Retinal pigment epithelial cell (primary cell): ENCODE results near the gene CTNNA2.

Experiments
- DNase-seq: peaks from one replicate; pipeline ENCODE4 v3.0.0-alpha.2; 2010; ENCODE audit warnings: low read depth
- H3K4me3 ChIP-seq: 2 replicates; pipeline ENCODE4 v1.5.1; 2011; ENCODE audit warnings: mild to moderate bottlenecking, low read length, control low read depth, moderate library complexity
- TF ChIP-seq, protein P1 (sequence below): conservative IDR thresholded peaks from 2 replicates; pipeline ENCODE4 v1.5.1; 2011; ENCODE audit warnings: low read depth, low read length, control low read depth, inconsistent platforms

CTNNA2 gene

DNA sequence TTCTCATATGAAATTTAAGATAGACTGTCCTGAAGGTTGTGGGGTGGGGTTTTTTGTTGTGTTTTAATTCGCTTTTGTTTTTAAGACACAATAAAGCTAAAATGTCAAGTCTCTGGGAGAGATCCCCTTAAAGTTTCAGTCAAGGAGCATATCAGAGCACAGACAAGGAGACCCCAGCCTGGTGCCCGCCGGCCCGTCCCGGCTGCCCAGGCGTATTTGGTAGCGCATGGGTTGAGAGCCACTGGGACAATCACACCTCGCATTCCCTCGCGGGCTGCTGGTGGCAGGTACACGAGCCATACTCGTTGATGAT is 789.1 kb downstream of the CTNNA2 start:
- no peak for DNase-seq
- H3K4me3 ChIP-seq, result no peak overlapping the region
- TF ChIP-seq, protein P1, sequence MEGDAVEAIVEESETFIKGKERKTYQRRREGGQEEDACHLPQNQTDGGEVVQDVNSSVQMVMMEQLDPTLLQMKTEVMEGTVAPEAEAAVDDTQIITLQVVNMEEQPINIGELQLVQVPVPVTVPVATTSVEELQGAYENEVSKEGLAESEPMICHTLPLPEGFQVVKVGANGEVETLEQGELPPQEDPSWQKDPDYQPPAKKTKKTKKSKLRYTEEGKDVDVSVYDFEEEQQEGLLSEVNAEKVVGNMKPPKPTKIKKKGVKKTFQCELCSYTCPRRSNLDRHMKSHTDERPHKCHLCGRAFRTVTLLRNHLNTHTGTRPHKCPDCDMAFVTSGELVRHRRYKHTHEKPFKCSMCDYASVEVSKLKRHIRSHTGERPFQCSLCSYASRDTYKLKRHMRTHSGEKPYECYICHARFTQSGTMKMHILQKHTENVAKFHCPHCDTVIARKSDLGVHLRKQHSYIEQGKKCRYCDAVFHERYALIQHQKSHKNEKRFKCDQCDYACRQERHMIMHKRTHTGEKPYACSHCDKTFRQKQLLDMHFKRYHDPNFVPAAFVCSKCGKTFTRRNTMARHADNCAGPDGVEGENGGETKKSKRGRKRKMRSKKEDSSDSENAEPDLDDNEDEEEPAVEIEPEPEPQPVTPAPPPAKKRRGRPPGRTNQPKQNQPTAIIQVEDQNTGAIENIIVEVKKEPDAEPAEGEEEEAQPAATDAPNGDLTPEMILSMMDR, result no peak

DNA sequence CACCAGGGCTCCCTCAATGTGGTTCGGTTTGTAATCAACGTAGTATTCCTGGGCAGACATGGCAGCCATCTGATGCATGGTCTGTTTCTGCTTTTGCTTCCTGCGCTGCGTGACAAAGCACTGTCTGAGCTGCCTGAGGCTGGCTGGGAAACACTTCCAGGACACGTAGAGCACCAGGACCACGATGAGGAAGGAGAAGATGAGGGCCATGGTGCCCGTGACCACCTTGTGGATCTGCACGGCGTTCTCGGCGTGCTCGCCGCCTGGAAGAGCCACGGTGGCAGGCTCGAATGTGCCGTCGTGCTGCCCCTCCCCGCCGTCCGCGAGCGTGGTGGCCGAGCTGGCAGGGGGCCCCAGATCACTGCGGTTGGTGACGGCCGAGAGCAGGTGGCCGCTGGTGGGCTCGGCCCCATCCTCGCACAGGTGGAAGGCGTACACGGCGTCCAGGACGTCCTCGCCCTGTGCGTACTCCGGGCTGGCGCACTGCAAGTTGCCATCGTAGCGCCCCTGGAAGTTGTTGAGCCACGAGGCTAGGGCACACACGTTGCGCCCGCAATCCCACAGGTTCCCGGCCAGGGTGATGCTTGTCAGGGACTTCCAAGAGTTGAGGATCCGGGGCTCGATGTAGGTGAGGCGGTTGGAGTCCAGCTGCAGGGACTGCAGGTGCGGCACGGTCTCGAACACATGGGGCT is 789.6 kb downstream of the CTNNA2 start:
- DNase-seq, result no peak
- H3K4me3 ChIP-seq, result peak overlapping the region; percentile 6
- TF ChIP-seq, protein P1, result no peak

DNA sequence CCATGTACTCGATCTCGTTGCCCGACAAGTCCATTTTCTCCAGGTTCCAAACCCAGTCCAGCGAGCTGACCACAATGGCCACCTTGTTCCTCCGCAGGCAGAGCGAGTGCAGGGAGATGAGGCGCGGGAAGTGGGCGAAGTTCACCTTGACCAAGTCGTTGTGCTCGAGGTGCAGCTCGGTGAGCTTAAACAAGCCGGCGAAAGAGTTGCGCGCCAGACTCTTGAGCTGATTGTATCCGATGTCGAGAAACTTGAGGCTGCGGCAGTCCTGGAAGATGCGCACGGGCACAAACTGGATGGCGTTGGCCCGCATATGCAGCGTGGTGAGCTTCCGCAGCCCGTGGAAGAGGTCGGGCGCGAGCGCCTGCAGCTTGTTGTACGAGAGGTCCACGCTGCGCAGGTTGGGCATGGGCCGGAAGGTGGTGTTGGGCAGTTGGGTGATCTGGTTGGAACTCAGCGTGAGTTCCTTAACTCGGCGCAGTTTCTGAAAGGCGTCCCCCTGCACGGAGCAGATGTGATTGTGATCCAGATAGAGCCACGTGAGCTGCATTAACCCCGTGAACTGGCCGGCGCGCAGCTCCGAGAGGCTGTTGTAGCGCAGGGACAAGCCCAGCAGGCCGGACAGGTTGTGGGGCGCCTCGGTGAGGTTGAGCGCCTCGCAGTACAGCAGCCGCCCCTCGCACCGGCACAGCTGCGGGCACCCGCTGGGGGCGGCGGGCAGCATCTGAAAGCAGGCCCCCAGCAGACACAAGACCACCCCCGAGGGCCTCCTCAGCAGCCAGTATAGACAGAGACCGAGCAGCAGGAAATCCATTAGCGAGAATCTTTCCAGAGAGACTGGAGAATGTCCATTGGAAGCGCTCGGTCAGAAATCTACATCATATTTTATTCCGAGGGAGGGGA is 790.4 kb downstream of the CTNNA2 start:
- H3K4me3 ChIP-seq, result peak overlapping the region; percentile 55
- TF ChIP-seq, protein P1, result no peak
- DNase-seq, result no peak

DNA sequence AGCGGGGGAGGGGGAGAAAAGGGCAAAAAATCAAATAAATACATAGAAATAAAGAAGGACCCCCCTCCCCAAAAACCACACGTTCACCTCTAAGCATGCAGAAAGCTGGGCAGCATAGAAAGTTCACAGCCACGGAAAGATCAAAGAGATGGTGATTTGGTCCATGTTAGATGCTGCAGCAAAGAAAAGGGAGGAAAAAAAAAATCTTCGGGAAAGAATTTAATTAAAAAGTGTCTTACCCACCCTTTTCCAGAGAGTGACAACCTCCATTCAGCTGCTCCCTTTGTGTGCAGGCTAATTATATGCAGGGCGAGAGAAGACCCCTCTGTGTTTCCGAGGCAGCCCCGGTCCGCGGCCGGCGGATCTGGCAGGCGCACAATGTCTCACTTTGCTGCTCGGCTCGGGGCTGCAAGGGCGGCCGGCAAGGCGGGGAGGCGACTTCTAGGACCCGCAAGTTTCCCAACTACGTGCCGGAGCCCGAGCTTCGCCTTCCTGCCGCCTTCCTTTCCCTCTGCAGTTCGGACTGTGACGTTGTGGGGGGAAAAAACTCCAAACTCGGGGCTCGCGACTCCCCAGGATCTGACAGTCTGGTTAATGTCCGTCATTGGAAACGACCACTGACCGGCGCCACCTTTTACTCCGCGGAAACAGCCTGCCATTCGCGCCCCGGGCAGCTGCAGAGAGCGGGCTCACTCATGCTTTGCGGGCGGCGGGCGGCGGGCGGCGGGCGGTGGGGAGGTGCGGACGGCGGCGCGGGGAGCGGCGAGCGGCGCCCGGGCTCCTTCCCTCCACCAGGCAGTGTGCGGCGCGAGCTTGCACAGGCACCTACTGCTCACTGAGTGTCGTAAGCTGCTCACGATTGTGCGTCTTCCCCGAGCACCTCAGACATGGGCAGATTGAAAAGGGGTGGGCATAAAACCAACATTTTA is 791.3 kb downstream of the CTNNA2 start, which contains the start of gene LRRTM1:
Gene LRRTM1 (minus strand): TSS at position 844 of the 929 bp plus-strand sequence. CDS start 933 bp downstream, outside the sequence.
- TF ChIP-seq, protein P1, result no peak
- DNase-seq, result no peak
- peak within 1 kb of the TSS; percentile 55 for H3K4me3 ChIP-seq

DNA sequence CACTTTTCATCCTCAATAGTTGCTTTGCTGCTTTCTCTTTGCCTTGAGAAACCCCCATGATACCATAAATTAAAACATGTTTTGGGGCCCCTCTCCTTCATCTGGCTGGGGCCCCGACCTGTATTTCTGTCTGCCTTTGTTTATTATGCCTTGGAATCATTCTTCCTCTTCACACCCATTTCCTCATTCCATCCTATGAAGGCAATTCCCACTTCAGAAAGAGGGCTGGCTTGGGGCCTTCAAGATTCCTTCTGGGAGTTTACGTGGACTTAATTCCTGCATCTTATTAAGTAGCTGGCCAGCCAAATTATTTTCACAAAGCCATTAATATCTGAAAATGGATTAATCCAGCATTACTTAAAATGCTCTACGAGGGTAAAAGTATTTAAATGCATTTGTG is 798.5 kb downstream of the CTNNA2 start:
- DNase-seq, result no peak
- no peak overlapping the region for H3K4me3 ChIP-seq
- TF ChIP-seq, protein P1, result no peak

DNA sequence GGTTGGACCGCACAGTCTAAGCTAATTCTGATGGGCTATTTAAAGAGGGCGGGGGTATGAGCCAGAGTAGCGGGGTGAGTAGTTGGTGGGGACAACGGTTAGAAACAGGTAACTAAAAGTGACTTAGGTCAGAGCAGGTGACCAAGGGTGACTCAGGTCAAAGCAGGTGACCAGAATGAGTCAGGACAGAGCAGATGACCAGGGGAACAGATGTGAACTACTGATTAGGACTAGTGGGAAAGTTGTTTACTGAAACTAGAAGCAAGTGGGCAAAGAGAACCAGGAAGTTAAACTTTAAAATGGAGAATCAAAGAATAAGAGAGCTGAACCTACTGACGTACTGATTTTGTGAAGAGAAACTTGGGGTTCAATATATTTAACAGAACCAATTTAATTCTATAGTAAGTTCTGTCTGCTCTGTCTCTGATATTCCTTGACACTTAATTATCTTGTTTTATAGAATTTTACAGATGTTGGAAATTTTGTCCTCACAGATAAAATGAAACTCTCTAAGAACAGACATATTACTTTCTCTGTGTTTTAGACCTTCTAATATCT is 799.5 kb downstream of the CTNNA2 start:
- H3K4me3 ChIP-seq, result no peak overlapping the region
- TF ChIP-seq, protein P1, result no peak
- DNase-seq, result no peak
